HCT116 (cell line): ENCODE results near the gene BBIP1.

Source experiments
- CBX3 ChIP-seq: IDR thresholded peaks from 2 replicates; pipeline ENCODE4 v1.6.1; 2012; ENCODE audit warnings: low read depth
- CEBPB ChIP-seq: IDR thresholded peaks from 2 replicates; pipeline ENCODE4 v1.6.1; 2012; ENCODE audit warnings: low read depth
- EZH2 ChIP-seq: fragments of 200-600 bp; sonication (generic); IDR thresholded peaks from 2 replicates; pipeline ENCODE4 v1.6.1; 2017; ENCODE audit warnings: antibody characterized with exemption, mixed run types
- POLR2A ChIP-seq: IDR thresholded peaks from 2 replicates; pipeline ENCODE4 v1.7.0; 2011; ENCODE audit warnings: borderline replicate concordance; ENCODE audit not compliant: insufficient read depth, insufficient read length; ENCODE audit errors: extremely low read depth
- POLR2AphosphoS5 ChIP-seq: IDR thresholded peaks from 2 replicates; pipeline ENCODE4 v1.6.1; 2011; ENCODE audit warnings: mild to moderate bottlenecking, low read depth, low read length, moderate library complexity
- RAD21 ChIP-seq: IDR thresholded peaks from 2 replicates; pipeline ENCODE4 v1.6.1; 2012; ENCODE audit warnings: low read depth, mild to moderate bottlenecking
- TF ChIP-seq, protein P1 (sequence below): IDR thresholded peaks from 2 replicates; pipeline ENCODE4 v1.6.1; 2012
- TF ChIP-seq, protein P2 (sequence below), 3 experiments: fragments of 200-600 bp in 1 of 3; sonication (generic) in 1 of 3; IDR thresholded peaks in 2 of 3; conservative IDR thresholded peaks in 1 of 3; 2 replicates each; pipeline ENCODE4 v1.5.1; 2012 to 2017; ENCODE audit warnings: low read depth in 2 of 3, low read length in 2 of 3, antibody characterized with exemption in 1 of 3, borderline replicate concordance in 1 of 3, control low read depth in 1 of 3, mild to moderate bottlenecking in 1 of 3, mixed read lengths in 1 of 3, mixed run types in 1 of 3, moderate library complexity in 1 of 3; ENCODE audit not compliant: insufficient read depth in 1 of 3
- TF ChIP-seq, protein P3 (sequence below): IDR thresholded peaks from 2 replicates; pipeline ENCODE4 v1.6.1; 2011; ENCODE audit warnings: mild to moderate bottlenecking, low read length, moderate library complexity; ENCODE audit not compliant: insufficient replicate concordance; ENCODE audit errors: extremely low read depth

DNA sequence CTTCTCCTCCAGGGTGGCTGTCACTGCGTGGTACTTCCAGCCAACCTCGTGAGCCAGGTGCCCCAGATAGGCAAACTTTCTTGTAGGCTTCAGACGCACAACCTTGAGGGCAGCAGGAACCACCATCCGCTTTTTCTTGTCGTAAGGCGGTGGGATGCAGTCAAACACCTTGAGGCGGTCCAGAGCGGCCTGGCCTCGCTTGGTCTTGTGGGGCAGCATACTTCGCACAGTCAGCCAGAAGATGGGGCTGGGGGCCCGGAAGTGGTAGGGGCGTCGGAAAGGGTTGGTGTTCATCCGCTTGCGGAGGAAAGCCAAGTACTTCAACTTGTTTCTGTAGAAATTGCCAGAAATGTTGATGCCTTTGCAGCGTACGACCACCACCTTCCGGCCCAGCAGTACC, 17.8 kb upstream of the BBIP1 start:
- TF ChIP-seq, protein P1, sequence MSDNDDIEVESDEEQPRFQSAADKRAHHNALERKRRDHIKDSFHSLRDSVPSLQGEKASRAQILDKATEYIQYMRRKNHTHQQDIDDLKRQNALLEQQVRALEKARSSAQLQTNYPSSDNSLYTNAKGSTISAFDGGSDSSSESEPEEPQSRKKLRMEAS, result no peak
- TF ChIP-seq, protein P2, sequence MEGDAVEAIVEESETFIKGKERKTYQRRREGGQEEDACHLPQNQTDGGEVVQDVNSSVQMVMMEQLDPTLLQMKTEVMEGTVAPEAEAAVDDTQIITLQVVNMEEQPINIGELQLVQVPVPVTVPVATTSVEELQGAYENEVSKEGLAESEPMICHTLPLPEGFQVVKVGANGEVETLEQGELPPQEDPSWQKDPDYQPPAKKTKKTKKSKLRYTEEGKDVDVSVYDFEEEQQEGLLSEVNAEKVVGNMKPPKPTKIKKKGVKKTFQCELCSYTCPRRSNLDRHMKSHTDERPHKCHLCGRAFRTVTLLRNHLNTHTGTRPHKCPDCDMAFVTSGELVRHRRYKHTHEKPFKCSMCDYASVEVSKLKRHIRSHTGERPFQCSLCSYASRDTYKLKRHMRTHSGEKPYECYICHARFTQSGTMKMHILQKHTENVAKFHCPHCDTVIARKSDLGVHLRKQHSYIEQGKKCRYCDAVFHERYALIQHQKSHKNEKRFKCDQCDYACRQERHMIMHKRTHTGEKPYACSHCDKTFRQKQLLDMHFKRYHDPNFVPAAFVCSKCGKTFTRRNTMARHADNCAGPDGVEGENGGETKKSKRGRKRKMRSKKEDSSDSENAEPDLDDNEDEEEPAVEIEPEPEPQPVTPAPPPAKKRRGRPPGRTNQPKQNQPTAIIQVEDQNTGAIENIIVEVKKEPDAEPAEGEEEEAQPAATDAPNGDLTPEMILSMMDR (IDR thresholded peaks at IDR 0.05 in 2 of 3, conservative IDR thresholded peaks at IDR 0.05 in 1 of 3; ENCODE audit: borderline replicate concordance in 1 of 3, insufficient read depth in 1 of 3, low read depth in 2 of 3, low read length in 2 of 3), result no peak
- TF ChIP-seq POLR2AphosphoS5, result no peak
- no peak for TF ChIP-seq EZH2
- TF ChIP-seq RAD21, result no peak
- no peak for TF ChIP-seq CEBPB
- TF ChIP-seq, protein P3, sequence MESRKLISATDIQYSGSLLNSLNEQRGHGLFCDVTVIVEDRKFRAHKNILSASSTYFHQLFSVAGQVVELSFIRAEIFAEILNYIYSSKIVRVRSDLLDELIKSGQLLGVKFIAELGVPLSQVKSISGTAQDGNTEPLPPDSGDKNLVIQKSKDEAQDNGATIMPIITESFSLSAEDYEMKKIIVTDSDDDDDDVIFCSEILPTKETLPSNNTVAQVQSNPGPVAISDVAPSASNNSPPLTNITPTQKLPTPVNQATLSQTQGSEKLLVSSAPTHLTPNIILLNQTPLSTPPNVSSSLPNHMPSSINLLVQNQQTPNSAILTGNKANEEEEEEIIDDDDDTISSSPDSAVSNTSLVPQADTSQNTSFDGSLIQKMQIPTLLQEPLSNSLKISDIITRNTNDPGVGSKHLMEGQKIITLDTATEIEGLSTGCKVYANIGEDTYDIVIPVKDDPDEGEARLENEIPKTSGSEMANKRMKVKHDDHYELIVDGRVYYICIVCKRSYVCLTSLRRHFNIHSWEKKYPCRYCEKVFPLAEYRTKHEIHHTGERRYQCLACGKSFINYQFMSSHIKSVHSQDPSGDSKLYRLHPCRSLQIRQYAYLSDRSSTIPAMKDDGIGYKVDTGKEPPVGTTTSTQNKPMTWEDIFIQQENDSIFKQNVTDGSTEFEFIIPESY, result no peak
- TF ChIP-seq CBX3, result no peak
- TF ChIP-seq POLR2A, result no peak
